H1 (cell line): Measurements from ENCODE around the gene ARHGEF16. TPM values are rescaled to one million over a fixed set of nuclear protein-coding genes. Genes with fewer than 3 reads are reported as not detected.

ENCODE experiments used
- GTF2F1 ChIP-seq: IDR thresholded peaks from 2 replicates; pipeline ENCODE4 v1.6.1; 2012; ENCODE audit warnings: low read depth, low read length, improper control_type of control experiment, borderline replicate concordance
- KDM1A ChIP-seq: fragments of 200-600, 300-600 bp; sonication (generic); IDR thresholded peaks from 2 replicates; pipeline ENCODE4 v1.7.1; 2016; ENCODE audit warnings: mild to moderate bottlenecking, low read length, borderline replicate concordance
- RXRA ChIP-seq: IDR thresholded peaks from 2 replicates; pipeline ENCODE4 v1.6.1; 2011; ENCODE audit warnings: low read depth, mild to moderate bottlenecking, low read length, moderate library complexity; ENCODE audit not compliant: insufficient read depth
- polyA plus RNA-seq, 7 experiments: library from polyadenylated mRNA; depleted of rRNA in 3 of 7; stranded (reverse) in 5 of 7; unstranded in 2 of 7; fragments of >200 nt in 5 of 7; fragments of 200-250 nt in 2 of 7; gene quantifications; 1 replicate in 5 of 7; 2 replicates in 1 of 7; 4 replicates in 1 of 7; pipeline versions ENCODE4 v1.2.1 to v1.2.3, GENCODE V29; 2011 to 2013; ENCODE audit warnings: missing spikeins in 2 of 7, mixed read lengths in 2 of 7
- total RNA-seq: library from RNA; stranded (reverse); fragmentation: NEBNext Ultra II Directional; extraction: Animal tissue kit (Norgen Biotek cat#: 25700); gene quantifications from 2 replicates; pipeline ENCODE4 v1.2.1, GENCODE V29; 2021

ARHGEF16 gene
- total and polyA plus RNA-seq, 2 of the 8 experiments (the other 6 are each of a cell fraction or from before 2014, with no cell fraction given) = 18.3 to 20.7 TPM

- TF ChIP-seq GTF2F1 = no peak
- no peak for TF ChIP-seq RXRA
- TF ChIP-seq KDM1A = no peak
Measured at GRCh38 chr1:3404801-3405200, 49.7 kb upstream of the ARHGEF16 start (continued).
